Natural killer cell (primary cell): ENCODE results near the gene DAPK1. TPM values are rescaled to one million over a fixed set of nuclear protein-coding genes. Genes with fewer than 3 reads are reported as not detected.

Experiments
- ATAC-seq, 3 donors: fragments of 150-1000 bp in 2 of 3; fragments of 200-7000 bp in 1 of 3; cut with Tn5 transposase; 1 replicate in 1 of 3; 2 replicates in 2 of 3; pipeline ENCODE4 v1.10.0; 2021; ENCODE audit warnings: mild to moderate bottlenecking in 2 of 3, moderate library complexity in 2 of 3
- DNase-seq, 2 donors: peaks; one replicate each; pipeline versions ENCODE4 v3.0.0 to v3.0.0-alpha.2; 2013 to 2021; ENCODE audit warnings: mixed read lengths in 1 of 2
- H3K27ac ChIP-seq: one replicate; pipeline ENCODE4 v1.5.1; 2013; ENCODE audit warnings: mild to moderate bottlenecking, low read length
- H3K27me3 ChIP-seq: one replicate; pipeline ENCODE4 v1.6.1; 2013; ENCODE audit warnings: low read length; ENCODE audit not compliant: control insufficient read depth, insufficient read depth
- H3K36me3 ChIP-seq: one replicate; pipeline ENCODE4 v1.6.1; 2013; ENCODE audit warnings: low read length; ENCODE audit not compliant: control insufficient read depth, insufficient read depth
- H3K4me1 ChIP-seq: one replicate; pipeline ENCODE4 v1.6.1; 2013; ENCODE audit warnings: low read length; ENCODE audit not compliant: control insufficient read depth, insufficient read depth
- H3K4me3 ChIP-seq: one replicate; pipeline ENCODE4 v1.5.1; 2013; ENCODE audit warnings: low read length
- H3K9me3 ChIP-seq: one replicate; pipeline ENCODE4 v1.6.1; 2013; ENCODE audit warnings: low read length; ENCODE audit not compliant: control insufficient read depth, insufficient read depth
- H3K27ac Mint-ChIP-seq, 2 donors: one replicate each; pipeline ENCODE4 v1.8.0; 2022; ENCODE audit warnings: mild to moderate bottlenecking in 2 of 2, mixed read lengths in 2 of 2, moderate library complexity in 1 of 2
- H3K27me3 Mint-ChIP-seq, 2 donors: one replicate each; pipeline ENCODE4 v1.8.0; 2022; ENCODE audit warnings: low read depth in 2 of 2, mixed read lengths in 2 of 2
- H3K36me3 Mint-ChIP-seq: one replicate; pipeline ENCODE4 v1.8.0; 2022; ENCODE audit warnings: mixed read lengths
- H3K4me1 Mint-ChIP-seq, 2 donors: one replicate each; pipeline ENCODE4 v1.8.0; 2022; ENCODE audit warnings: mixed read lengths in 2 of 2
- H3K4me3 Mint-ChIP-seq: one replicate; pipeline ENCODE4 v1.8.0; 2022; ENCODE audit warnings: mild to moderate bottlenecking, moderate library complexity, mixed read lengths
- H3K9me3 Mint-ChIP-seq, 2 donors: one replicate each; pipeline ENCODE4 v1.8.0; 2022; ENCODE audit warnings: mixed read lengths in 2 of 2
- CTCF ChIP-seq: fragments of 200-600 bp; IDR thresholded peaks from one replicate; pipeline ENCODE4 v1.8.0; 2022; ENCODE audit warnings: antibody characterized with exemption
- WGBS: methylation state at CpG from one replicate; pipeline ENCODE4 v1.1.7; 2013; ENCODE audit warnings: missing lambda C conversion rate; ENCODE audit not compliant: insufficient coverage; 5-methylcytosine and 5-hydroxymethylcytosine counted together
- intact Hi-C: fragments of 100-400 bp; cut with micrococcal nuclease; formaldehyde crosslinking; loops from one replicate; pipeline ENCODE4 v1.14.2; 2022
- total RNA-seq, 4 donors: library from RNA; stranded (reverse); fragments of 120-200 nt in 1 of 4; gene quantifications; one replicate each; pipeline versions ENCODE4 v1.2.3 to v1.2.4, GENCODE V29; 2013 to 2022

Gene DAPK1
- total RNA-seq, 3 donors from 2014 or later (not counting 1 experiment from before 2014, with no cell fraction given) = 12.2 to 26.5 (median 22.7) TPM

- peaks cover 8 to 9% of the 10 kb centered on the region in 2 donors for H3K4me1 Mint-ChIP-seq
- ATAC-seq = no peak
- Histone ChIP-seq H3K9me3 (no peaks in the 10 kb centered on the region), H3K4me3 (no peak overlapping the region), H3K36me3 (no peaks in the 10 kb centered on the region), H3K27me3 (no peaks in the 10 kb centered on the region), H3K4me1 (peaks cover 15% of the 10 kb centered on the region), H3K27ac (no peak overlapping the region)
- no peak for TF ChIP-seq CTCF
- peaks cover 3 to 7% of the 10 kb centered on the region in 2 donors for H3K27me3 Mint-ChIP-seq
- 23% methylated on average over 6 of the region's 6 CpGs for WGBS
- H3K9me3 Mint-ChIP-seq = no peaks in the 10 kb centered on the region
- H3K4me3 Mint-ChIP-seq = no peak overlapping the region
- no peaks in the 10 kb centered on the region for H3K36me3 Mint-ChIP-seq
- intact Hi-C loops = no loop called here
- peak overlapping the region in 1 of 2 donors; percentile 45 for H3K27ac Mint-ChIP-seq
- DNase-seq = no peak
These were observed 22.6 kb downstream of the DAPK1 start for GRCh38 chr9:87520172-87520683.

- intact Hi-C loops = no loop called here
- Mint-ChIP-seq H3K9me3 (no peaks in the 10 kb centered on the region), H3K4me1 (peaks cover 8 to 9% of the 10 kb centered on the region in 2 donors), H3K4me3 (no peak overlapping the region), H3K27ac (no peak overlapping the region), H3K27me3 (peaks cover 0 to 7% of the 10 kb centered on the region in 2 donors), H3K36me3 (no peaks in the 10 kb centered on the region)
- Histone ChIP-seq H3K4me1 (peaks cover 7% of the 10 kb centered on the region), H3K36me3 (no peaks in the 10 kb centered on the region), H3K4me3 (no peak overlapping the region), H3K27ac (no peak overlapping the region), H3K9me3 (no peaks in the 10 kb centered on the region), H3K27me3 (no peaks in the 10 kb centered on the region)
- DNase-seq (no peak), ATAC-seq (no peak)
- TF ChIP-seq CTCF = no peak
- 76% methylated on average over 7 of the region's 7 CpGs for WGBS
These were observed 24.2 kb downstream of the DAPK1 start for GRCh38 chr9:87521834-87522233.

- Histone ChIP-seq H3K36me3 (no peaks in the 10 kb centered on the region), H3K9me3 (no peaks in the 10 kb centered on the region), H3K27me3 (no peaks in the 10 kb centered on the region), H3K4me1 (peaks cover under 1% of the 10 kb centered on the region), H3K27ac (no peak overlapping the region), H3K4me3 (no peak overlapping the region)
- DNase-seq (no peak), ATAC-seq (no peak)
- Mint-ChIP-seq H3K4me3 (no peak overlapping the region), H3K9me3 (no peaks in the 10 kb centered on the region), H3K4me1 (peaks cover 8 to 9% of the 10 kb centered on the region in 2 donors), H3K27me3 (peaks cover 0 to 7% of the 10 kb centered on the region in 2 donors), H3K27ac (no peak overlapping the region), H3K36me3 (no peaks in the 10 kb centered on the region)
- TF ChIP-seq CTCF = no peak
- intact Hi-C loops = no loop called here
- WGBS = 87% methylated on average over 5 of the region's 5 CpGs
These were observed 26.4 kb downstream of the DAPK1 start for GRCh38 chr9:87524061-87524460.
